HG02973 (cell line): ENCODE measurements around the gene RPS6KB2.

Source experiments
- ATAC-seq: cut with Tn5 transposase; IDR thresholded peaks from one replicate; pipeline ENCODE4 v1.9.1; 2021; ENCODE audit warnings: moderate library complexity; ENCODE audit not compliant: unreplicated experiment

The RPS6KB2 gene

DNA sequence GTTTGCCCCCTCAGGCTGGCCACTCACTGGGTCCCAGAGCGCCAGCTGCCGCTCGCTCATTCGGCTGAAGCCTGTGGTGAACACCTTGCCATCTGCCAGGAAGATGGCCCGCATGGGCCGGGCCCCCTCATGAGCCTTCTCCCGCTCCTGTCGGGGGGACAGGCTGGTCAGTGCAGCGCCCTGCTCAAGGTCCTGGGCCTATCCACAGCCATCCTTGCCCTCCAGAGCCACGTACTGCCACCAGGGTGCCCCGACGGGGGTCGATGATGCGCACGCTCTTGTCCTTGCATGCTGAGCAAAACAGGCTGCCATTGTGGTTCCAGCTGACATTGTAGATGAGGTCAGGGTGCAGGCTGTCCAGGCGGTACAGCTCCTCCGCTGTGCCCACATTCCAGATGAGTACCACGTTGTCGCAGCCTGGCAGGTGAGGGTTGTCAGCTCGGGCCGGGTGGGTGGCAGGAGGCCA, 12.8 kb downstream of the RPS6KB2 start:
- ATAC-seq: no peak

GRCh38 chr11:67441731-67442351, 13.5 kb downstream of the RPS6KB2 start:
- no peak for ATAC-seq

DNA sequence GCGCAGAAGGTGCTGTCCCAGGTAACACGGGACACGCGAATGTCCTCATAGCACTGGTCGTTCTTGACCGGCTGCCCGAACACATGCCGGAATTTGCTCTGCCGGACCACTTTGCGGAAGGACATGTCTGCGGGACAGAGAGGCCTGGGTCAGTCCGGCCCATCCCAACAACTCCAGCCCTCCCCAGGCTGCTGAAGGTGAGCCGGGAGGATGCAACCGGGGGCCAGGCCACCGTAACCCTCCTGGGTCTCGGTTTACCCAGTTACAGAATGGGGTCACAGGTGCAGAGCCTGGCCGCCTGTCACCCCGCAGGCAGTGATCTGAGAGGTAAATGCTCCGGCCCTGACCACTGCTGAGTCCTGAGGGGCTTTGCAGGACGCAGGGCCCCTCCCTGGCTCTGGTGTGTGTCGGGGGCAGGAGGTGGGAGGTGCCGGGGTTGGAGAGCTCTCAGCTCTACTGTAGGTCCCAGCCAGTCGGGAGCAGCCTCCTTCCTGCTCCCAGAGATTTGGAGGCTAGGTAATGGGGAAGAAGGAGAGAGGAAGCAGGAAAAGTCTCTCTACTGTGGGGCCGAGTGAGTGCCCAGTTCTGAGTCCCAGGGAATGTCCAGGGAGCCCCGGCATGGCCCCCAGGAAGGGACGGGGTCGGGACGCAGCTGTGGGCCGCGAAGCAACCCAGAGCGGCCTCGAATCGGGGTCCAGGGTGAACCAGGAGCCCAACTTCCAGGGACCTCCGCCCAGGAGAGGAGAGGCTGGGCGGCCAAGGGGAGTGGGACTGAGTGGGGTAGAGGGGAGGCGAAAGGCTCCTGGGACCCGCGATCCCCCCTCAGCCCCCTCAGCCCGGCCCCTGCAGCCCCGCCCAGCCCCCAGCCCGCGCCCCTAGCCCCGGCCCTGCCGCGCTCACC, 14.5 kb downstream of the RPS6KB2 start:
- no peak for ATAC-seq

DNA sequence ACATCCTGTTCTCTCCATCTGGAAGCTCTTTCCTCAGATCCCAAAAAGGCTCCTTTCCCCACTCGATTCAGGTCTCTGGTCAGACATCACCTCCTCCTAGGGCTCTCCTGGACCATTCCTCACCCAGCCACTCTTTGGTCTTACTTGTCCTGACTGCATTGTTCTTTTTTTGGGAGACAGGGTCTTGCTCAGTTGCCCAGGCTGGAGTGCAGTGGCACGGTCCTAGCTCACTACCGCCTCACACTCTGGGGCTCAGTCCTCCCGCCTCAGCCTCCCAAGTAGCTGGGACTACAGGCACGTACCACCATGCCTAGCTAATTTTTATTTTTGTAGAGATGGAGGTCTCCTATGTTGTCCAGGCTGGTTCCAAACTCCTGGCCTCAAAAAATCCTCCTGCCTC, 17.2 kb downstream of the RPS6KB2 start:
- ATAC-seq: no peak

- no peak for ATAC-seq
Measured at GRCh38 chr11:67448220-67448609, 19.9 kb downstream of the RPS6KB2 start.

DNA sequence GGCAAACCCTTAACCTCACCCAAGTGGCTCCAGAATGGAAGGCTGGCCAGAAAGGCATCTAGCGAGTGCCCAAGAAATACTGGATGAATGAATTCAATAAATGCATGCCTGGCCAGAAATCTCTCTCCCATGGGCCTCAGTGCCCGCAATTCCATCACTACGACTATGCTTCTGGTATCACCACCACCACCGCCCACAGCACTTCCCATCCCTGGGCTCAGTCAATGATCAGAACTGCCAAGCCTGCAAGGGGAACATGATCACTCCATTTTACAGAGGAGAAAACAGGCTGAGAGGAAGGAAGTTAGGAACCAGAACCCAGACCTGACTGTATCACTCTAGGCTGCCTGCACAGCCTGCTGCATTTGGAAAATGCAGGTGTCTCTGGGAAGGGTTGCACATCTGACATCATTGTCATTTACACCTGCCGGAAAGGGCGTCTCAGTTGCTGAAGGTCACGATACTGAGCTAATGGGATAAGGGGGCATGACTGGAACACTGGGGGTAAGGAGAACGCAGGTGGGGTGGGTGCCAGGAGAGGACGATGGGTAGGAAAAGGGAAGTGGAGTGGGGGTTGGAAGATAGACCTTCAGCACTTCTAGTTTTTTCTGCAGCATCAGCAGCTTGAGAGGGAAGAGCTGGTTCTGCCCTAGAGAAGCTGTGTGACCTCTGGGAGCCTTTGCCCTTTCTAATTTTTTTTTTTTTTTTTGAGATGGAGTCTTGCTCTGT, 21.0 kb downstream of the RPS6KB2 start:
- ATAC-seq: no peak

DNA sequence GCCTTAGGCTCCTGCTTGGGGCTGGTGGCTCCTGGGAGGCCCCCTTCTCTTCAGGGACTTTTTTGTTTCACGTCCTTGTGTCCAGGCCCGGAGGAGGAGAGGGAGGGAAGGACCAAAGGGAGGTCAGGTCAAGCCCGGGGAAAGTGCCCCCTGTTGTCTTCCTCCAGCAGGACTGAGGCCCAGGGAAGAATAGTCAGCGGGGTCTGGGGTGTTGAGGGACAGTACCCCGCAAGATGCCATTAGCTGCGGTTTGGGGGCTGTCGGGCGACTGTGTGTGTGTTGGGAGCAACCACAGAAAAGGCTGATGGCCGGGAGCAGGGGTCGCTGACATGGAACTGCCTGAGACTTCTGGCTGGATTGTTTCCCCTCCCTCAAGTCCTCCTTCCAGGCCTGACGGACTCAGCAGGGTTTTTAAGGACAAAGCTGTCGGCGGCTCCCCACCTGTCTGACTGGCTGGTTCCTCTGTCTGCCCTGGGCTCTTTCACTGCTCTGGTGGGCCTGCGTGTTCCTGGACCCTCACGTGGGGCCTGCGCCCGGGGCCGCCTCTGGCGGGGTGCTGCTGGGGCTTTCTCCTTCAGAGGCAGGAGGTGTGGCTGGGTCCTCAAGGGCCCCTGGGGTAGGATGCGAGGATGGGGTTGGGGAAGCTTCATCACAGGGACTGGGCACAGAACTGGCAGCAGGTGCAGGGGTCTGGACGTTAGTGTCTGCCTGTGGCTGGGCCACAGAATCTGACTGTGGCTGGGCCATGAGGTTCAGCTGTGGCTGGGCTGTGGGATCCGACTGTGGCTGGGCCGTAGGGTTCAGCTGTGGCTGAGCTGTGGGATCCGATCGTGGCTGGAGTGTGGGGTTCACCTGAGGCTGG, 22.7 kb downstream of the RPS6KB2 start:
- no peak for ATAC-seq

DNA sequence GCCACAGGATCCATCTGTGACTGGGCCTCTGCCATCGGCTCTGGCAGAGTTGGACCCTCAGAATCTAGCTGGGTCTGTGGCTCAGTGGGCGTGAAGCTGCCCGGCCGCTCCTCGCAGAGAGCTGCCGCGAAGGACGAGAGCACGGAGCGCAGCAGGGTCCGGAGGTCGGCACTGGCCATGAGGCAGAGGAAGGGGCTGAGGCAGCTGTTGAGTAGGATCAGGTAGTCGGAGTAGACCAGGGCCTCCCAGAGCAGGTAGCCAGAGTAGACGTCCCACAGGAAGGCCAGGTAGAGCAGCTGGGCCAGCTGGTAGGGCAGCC, 23.3 kb downstream of the RPS6KB2 start:
- ATAC-seq: no peak

DNA sequence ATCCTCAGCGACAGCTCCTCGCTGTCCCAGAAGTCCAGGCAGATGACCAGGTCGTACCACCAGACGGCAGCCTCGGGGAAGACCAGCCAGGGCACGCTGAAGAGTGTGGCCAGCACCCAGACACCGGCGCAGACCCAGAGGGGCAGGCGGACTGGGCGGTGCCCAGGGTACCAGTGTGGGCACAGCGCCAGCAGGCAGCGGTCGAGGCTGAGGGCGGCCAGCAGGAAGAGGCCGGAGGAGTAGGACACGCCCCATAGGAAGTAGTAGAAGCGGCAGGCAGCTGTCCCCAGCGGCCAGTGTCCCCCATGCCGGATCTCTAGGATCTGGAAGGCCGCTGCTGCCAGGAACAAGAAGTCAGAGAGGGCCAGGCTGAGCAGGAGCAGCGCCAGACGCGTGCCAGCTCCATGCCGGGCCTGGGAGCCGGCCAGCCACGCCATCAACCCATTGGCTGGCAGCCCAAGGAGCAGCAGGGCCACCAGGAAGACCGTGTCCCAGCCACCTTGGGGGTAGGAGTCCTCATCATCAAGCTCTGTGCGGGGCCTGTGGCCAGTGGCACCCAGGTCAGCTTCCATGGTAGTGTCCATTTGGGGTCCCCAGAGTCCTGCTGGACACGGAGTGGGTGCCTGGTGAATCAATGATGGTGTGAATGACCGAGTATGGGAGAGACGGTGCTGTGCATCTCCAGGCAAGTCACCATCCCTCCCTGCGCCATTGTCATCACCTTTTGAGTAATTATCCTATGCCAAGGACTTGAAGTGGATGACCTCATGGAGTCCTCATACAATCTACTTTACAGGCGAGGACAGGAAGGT, 24.1 kb downstream of the RPS6KB2 start, which contains the start of gene GPR152:
Gene GPR152 (minus strand): TSS at position 589 of the 812 bp plus-strand sequence. CDS start 5 bp downstream, at position 584.
- ATAC-seq: no peak

- no peak for ATAC-seq
Measured at GRCh38 chr11:67453816-67454732, 25.8 kb downstream of the RPS6KB2 start.

- ATAC-seq: no peak
Measured at GRCh38 chr11:67455054-67455453, 26.8 kb downstream of the RPS6KB2 start, which contains the start of gene CABP4. Gene CABP4, plus strand, starts transcription at chr11:67455354. Its CDS starts 70 bp downstream, at chr11:67455424.

- ATAC-seq: no peak
Measured at GRCh38 chr11:67456068-67456705, 27.9 kb downstream of the RPS6KB2 start.

GRCh38 chr11:67457453-67457852, 29.2 kb downstream of the RPS6KB2 start:
- no peak for ATAC-seq

GRCh38 chr11:67458266-67458665, 30.0 kb downstream of the RPS6KB2 start:
- no peak for ATAC-seq

GRCh38 chr11:67463186-67463585, 34.9 kb downstream of the RPS6KB2 start:
- no peak for ATAC-seq

- ATAC-seq: no peak
Measured at GRCh38 chr11:67463680-67464410, 35.6 kb downstream of the RPS6KB2 start.

GRCh38 chr11:67464411-67465188, 36.3 kb downstream of the RPS6KB2 start:
- ATAC-seq: peak; percentile 40
